Liver (tissue), 9 donors: Measurements from ENCODE around the gene PLCB3. TPM values are rescaled to one million over a fixed set of nuclear protein-coding genes. Genes with fewer than 3 reads are reported as not detected.

Source experiments
- DNase-seq: peaks from one replicate; pipeline ENCODE4 v3.0.0-alpha.2; 2017; ENCODE audit warnings: low spot score
- H3K27ac ChIP-seq, 2 donors: one replicate each; pipeline ENCODE4 v1.7.0; 2013; ENCODE audit warnings: inconsistent platforms in 2 of 2, low read length in 2 of 2, control low read depth in 1 of 2, low read depth in 1 of 2, mild to moderate bottlenecking in 1 of 2
- H3K27me3 ChIP-seq, 4 donors: one replicate each; pipeline versions ENCODE4 v1.6.1 to v1.7.0; 2013; ENCODE audit warnings: low read length in 3 of 4, inconsistent platforms in 1 of 4, mild to moderate bottlenecking in 1 of 4, moderate library complexity in 1 of 4; ENCODE audit not compliant: control insufficient read depth in 4 of 4, insufficient read depth in 4 of 4
- H3K36me3 ChIP-seq, 4 donors: one replicate each; pipeline versions ENCODE4 v1.6.1 to v1.7.0; 2013; ENCODE audit warnings: low read length in 3 of 4, mild to moderate bottlenecking in 3 of 4, low read depth in 1 of 4, moderate library complexity in 1 of 4; ENCODE audit not compliant: control insufficient read depth in 4 of 4, insufficient read depth in 3 of 4
- H3K4me1 ChIP-seq, 4 donors: one replicate each; pipeline versions ENCODE4 v1.6.1 to v1.7.0; 2013; ENCODE audit warnings: low read length in 3 of 4, mild to moderate bottlenecking in 3 of 4, moderate library complexity in 1 of 4; ENCODE audit not compliant: control insufficient read depth in 4 of 4, insufficient read depth in 4 of 4
- H3K4me3 ChIP-seq, 3 donors: one replicate each; pipeline versions ENCODE4 v1.6.1 to v1.7.0; 2013; ENCODE audit warnings: low read length in 3 of 3, control low read depth in 1 of 3, low read depth in 1 of 3, mild to moderate bottlenecking in 1 of 3
- H3K9ac ChIP-seq, 2 donors: one replicate each; pipeline ENCODE4 v1.7.0; 2013; ENCODE audit warnings: low read length in 2 of 2, mild to moderate bottlenecking in 2 of 2, moderate library complexity in 2 of 2, control low read depth in 1 of 2, low read depth in 1 of 2
- H3K9me3 ChIP-seq, 4 donors: one replicate each; pipeline versions ENCODE4 v1.6.1 to v1.7.0; 2013; ENCODE audit warnings: low read length in 3 of 4; ENCODE audit not compliant: control insufficient read depth in 4 of 4
- ATF3 ChIP-seq: IDR thresholded peaks from 2 replicates; pipeline ENCODE4 v1.6.1; 2016; ENCODE audit warnings: antibody characterized with exemption
- CTCF ChIP-seq: fragments of 150-350 bp; IDR thresholded peaks from 2 replicates; pipeline ENCODE4 v1.5.1; 2017; ENCODE audit warnings: improper control_type of control experiment, low read depth, low read length; ENCODE audit not compliant: missing input control
- EGR1 ChIP-seq, 2 donors: IDR thresholded peaks; 2 replicates each; pipeline ENCODE4 v1.6.1; 2016 to 2018; ENCODE audit warnings: antibody characterized with exemption in 2 of 2, low read depth in 2 of 2
- FOXA1 ChIP-seq: IDR thresholded peaks from 2 replicates; pipeline ENCODE4 v1.6.1; 2016; ENCODE audit warnings: antibody characterized with exemption
- FOXA2 ChIP-seq: IDR thresholded peaks from 2 replicates; pipeline ENCODE4 v1.6.1; 2016; ENCODE audit warnings: antibody characterized with exemption
- GABPA ChIP-seq, 2 donors: IDR thresholded peaks in 1 of 2; conservative IDR thresholded peaks in 1 of 2; 2 replicates each; pipeline ENCODE4 v1.6.1; 2016; ENCODE audit warnings: antibody characterized with exemption in 2 of 2, mild to moderate bottlenecking in 1 of 2, moderate library complexity in 1 of 2
- HNF4A ChIP-seq, 2 donors: conservative IDR thresholded peaks; 2 replicates each; pipeline ENCODE4 v1.6.1; 2016; ENCODE audit warnings: antibody characterized with exemption in 2 of 2, mild to moderate bottlenecking in 2 of 2
- HNF4G ChIP-seq: IDR thresholded peaks from 2 replicates; pipeline ENCODE4 v1.6.1; 2016; ENCODE audit warnings: antibody characterized with exemption
- MAX ChIP-seq: IDR thresholded peaks from 2 replicates; pipeline ENCODE4 v1.6.1; 2016; ENCODE audit warnings: antibody characterized with exemption
- NR2F2 ChIP-seq: IDR thresholded peaks from 2 replicates; pipeline ENCODE4 v1.6.1; 2016; ENCODE audit warnings: antibody characterized with exemption
- RAD21 ChIP-seq, 2 donors: IDR thresholded peaks; 2 replicates each; pipeline ENCODE4 v1.6.1; 2016; ENCODE audit warnings: antibody characterized with exemption in 2 of 2, mild to moderate bottlenecking in 2 of 2
- SP1 ChIP-seq: IDR thresholded peaks from 2 replicates; pipeline ENCODE4 v1.6.1; 2018; ENCODE audit warnings: antibody characterized with exemption, mild to moderate bottlenecking
- TAF1 ChIP-seq: conservative IDR thresholded peaks from 2 replicates; pipeline ENCODE4 v1.6.1; 2016; ENCODE audit warnings: antibody characterized with exemption, mild to moderate bottlenecking
- YY1 ChIP-seq: IDR thresholded peaks from 2 replicates; pipeline ENCODE4 v1.6.1; 2016; ENCODE audit warnings: antibody characterized with exemption, mild to moderate bottlenecking
- WGBS: extraction: QIAGEN DNeasy Blood & Tissue Kit; methylation state at CpG from one replicate; pipeline ENCODE4 v1.1.7; 2013; 5-methylcytosine and 5-hydroxymethylcytosine counted together
- polyA plus RNA-seq, 2 donors: library from polyadenylated mRNA; stranded (reverse) in 1 of 2; unstranded in 1 of 2; fragments of 200-250 nt in 1 of 2; fragments of >200 nt in 1 of 2; fragmentation: Nextera tagmentation in 1 of 2; extraction: Ambion mirVana in 1 of 2; gene quantifications; one replicate each; pipeline versions ENCODE4 v1.2.1 to v1.2.3, GENCODE V29; 2013 to 2015
- total RNA-seq, 2 donors: library from RNA; depleted of rRNA; stranded (reverse); fragments of >200 nt; gene quantifications; one replicate each; pipeline ENCODE4 v1.2.3, GENCODE V29; 2014
- donor health status: healthy.
- donor health status: healthy.
- donor health status: healthy.
- donor health status: healthy.
- donor health status: healthy.

Gene PLCB3
- total and polyA plus RNA-seq, 4 donors = 0.79 to 8.5 (median 5.4) TPM

- TF ChIP-seq GABPA (IDR thresholded peaks at IDR 0.05 in 1 of 2, conservative IDR thresholded peaks at IDR 0.05 in 1 of 2) (no peak), TAF1 (no peak), HNF4G (no peak), EGR1 (IDR thresholded peaks at IDR 0.05; ENCODE audit: low read depth in 2 of 2) (no peak), ATF3 (no peak), CTCF (no peak), FOXA1 (no peak), MAX (no peak), NR2F2 (no peak), HNF4A (conservative IDR thresholded peaks at IDR 0.05) (no peak), YY1 (no peak), SP1 (no peak), RAD21 (IDR thresholded peaks at IDR 0.05) (no peak), FOXA2 (no peak)
- no peak within 1 kb of the TSS for H3K27ac ChIP-seq
- no peaks in the 10 kb centered on the region for H3K36me3 ChIP-seq
- no peaks in the 10 kb centered on the region for H3K9me3 ChIP-seq
- no peak for DNase-seq
- H3K9ac ChIP-seq = peak within 1 kb of the TSS in 1 of 2 donors; percentile 26
- 5% methylated on average over 54 of the region's 54 CpGs for WGBS
- peak within 1 kb of the TSS in 1 of 3 donors; percentile 40 for H3K4me3 ChIP-seq
- peaks cover 0 to 19% (median 9%) of the 10 kb centered on the region in 4 donors for H3K27me3 ChIP-seq
- peaks cover 12 to 33% (median 25%) of the 10 kb centered on the region in 4 donors for H3K4me1 ChIP-seq
Measured at GRCh38 chr11:64299847-64300648, 48.7 kb downstream of the PLCB3 start, which contains the start of gene CATSPERZ. Gene CATSPERZ (plus strand): TSS chr11:64300358. CDS start chr11:64300411, 53 bp downstream.

GRCh38 chr11:64303109-64304031 is 52.0 kb downstream of the PLCB3 start:
- Histone ChIP-seq H3K27ac (peak overlapping the region in 1 of 2 donors; percentile 93), H3K4me1 (peaks cover 12 to 53% (median 39%) of the 10 kb centered on the region in 4 donors), H3K9me3 (no peaks in the 10 kb centered on the region), H3K36me3 (no peaks in the 10 kb centered on the region), H3K27me3 (no peaks in the 10 kb centered on the region), H3K9ac (no peak overlapping the region), H3K4me3 (no peak overlapping the region)
- 89% methylated on average over 13 of the region's 13 CpGs for WGBS
- no peak for TF ChIP-seq ATF3
- no peak for DNase-seq
